Epithelial cell of proximal tubule (primary cell): ENCODE measurements around the gene OGG1. TPM values are rescaled to one million over a fixed set of nuclear protein-coding genes. Genes with fewer than 3 reads are reported as not detected.

Source experiments
- DNase-seq: peaks from one replicate; pipeline ENCODE4 v3.0.0-alpha.2; 2011; ENCODE audit warnings: low read depth
- H3K4me3 ChIP-seq: 2 replicates; pipeline ENCODE4 v1.5.1; 2011; ENCODE audit warnings: low read depth, mild to moderate bottlenecking, low read length
- total RNA-seq: library from RNA; depleted of rRNA; stranded (reverse); fragments of >200 nt; gene quantifications from 2 replicates; pipeline ENCODE4 v1.2.3, GENCODE V29; 2015
- TF ChIP-seq, protein P1 (sequence below): conservative IDR thresholded peaks from 2 replicates; pipeline ENCODE4 v1.5.1; 2012; ENCODE audit warnings: low read depth, mild to moderate bottlenecking, low read length

OGG1 gene
- total RNA-seq, 1 donor from 2014 or later: 22.0 TPM

DNA sequence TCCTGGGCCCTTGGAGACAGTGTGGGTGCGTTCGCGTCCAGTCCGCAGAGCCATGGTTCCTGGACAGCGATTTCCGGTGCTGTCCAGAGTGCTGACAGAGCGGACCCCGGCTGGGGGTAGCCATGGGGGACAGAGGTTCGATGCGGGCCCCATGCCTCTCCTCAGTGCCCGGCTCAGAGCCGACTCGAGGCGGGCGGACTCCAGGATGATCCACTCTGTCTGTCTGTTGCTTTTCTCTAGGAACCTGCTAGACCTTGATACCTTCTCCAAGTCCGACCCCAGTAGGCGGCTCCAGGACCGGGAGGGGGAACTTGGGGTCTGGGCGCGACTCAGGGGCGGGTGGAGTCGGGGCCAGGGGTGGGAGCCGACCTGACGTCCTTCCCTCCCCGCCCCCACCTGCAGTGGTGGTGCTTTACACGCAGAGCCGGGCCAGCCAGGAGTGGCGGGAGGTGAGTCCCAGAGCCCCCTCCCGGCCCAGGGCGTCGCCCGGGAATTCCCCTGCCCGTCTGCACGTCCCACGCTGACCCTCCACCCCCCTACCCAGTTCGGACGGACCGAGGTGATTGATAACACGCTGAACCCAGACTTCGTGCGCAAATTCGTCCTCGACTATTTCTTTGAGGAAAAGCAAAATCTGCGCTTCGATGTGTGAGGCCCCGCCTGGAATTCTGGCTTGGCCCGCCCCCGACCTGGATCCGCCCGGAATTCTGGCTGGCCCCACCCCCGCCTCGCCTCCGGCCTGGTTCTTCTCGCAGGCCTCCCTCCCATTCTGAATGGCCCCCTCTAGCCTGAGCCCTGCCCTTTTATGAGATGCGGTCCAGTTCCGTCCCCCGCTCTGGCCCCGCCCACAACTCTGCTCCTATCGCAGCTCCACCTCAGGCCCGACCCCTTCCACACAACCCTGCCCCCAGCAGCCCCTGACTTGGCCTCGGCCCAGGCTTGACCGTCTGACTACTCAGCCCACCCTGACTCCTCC lies 45.1 kb upstream of the OGG1 start:
- peak overlapping the region; percentile 36 for H3K4me3 ChIP-seq
- DNase-seq: no peak
- TF ChIP-seq, protein P1, sequence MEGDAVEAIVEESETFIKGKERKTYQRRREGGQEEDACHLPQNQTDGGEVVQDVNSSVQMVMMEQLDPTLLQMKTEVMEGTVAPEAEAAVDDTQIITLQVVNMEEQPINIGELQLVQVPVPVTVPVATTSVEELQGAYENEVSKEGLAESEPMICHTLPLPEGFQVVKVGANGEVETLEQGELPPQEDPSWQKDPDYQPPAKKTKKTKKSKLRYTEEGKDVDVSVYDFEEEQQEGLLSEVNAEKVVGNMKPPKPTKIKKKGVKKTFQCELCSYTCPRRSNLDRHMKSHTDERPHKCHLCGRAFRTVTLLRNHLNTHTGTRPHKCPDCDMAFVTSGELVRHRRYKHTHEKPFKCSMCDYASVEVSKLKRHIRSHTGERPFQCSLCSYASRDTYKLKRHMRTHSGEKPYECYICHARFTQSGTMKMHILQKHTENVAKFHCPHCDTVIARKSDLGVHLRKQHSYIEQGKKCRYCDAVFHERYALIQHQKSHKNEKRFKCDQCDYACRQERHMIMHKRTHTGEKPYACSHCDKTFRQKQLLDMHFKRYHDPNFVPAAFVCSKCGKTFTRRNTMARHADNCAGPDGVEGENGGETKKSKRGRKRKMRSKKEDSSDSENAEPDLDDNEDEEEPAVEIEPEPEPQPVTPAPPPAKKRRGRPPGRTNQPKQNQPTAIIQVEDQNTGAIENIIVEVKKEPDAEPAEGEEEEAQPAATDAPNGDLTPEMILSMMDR: no peak

DNA sequence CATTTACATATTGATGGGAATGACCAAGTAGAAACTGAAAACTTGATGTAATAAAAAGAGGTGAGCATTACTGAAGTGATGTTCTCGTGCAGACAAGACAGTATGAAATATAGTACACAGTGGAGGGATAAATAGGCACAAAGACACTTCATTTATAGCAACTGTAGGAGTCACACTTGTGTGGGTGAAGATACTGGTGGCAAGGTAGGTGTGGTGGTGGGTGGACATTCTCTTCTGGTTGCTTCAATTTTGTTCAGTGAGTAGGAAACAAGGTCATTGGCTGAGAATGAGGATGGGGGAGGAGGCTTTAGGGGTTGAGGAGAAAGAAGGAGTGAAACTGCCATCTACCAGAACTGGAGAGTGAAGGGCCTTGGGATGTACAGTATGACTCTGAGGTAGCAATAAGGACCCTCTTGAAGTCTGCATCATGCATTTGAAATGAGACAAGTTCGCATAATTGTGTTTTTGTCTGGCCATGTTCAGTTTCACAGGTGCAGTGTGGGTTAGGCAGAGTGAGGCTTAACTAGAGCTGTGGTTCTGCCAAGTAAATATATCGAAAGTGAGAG lies 39.5 kb upstream of the OGG1 start:
- TF ChIP-seq, protein P1: no peak
- DNase-seq: no peak
- H3K4me3 ChIP-seq: no peak overlapping the region

DNA sequence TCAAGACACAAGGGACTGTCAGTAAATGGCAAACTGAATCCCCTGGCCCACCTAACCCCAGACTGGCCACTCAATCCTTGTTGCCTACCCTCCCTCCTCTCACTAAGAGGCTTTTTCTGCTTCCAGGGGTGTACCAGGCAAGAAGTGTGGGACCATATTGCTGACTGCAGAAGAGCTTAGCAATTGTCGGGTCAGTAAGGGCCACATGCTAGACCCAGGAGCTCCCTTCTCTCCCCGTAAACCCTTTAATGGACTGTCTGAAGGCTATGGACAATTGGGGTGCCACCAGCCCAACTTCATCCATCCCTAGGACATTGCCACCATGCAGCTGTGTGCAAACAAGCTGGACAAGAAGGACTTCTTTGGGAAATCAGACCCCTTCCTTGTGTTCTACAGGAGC lies 37.3 kb upstream of the OGG1 start:
- DNase-seq: no peak
- TF ChIP-seq, protein P1: no peak
- H3K4me3 ChIP-seq: no peak overlapping the region

DNA sequence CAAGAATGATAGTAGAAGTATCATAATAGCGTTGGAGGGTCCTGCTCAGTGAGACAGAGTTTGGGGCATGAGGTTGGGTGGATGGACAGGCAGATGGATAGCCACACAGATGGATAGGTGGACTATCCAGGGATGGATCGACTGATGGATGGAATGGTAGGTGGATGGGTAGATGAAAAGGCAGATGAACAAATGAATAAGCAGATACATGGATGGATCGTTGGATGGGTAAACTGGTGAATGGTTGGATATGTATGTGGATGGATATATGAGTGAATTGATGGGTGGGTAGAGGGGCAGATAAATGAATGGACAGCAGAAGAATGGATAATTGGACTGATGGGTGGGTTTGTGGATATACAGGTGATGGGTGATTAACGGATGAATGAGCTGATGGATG lies 36.6 kb upstream of the OGG1 start:
- TF ChIP-seq, protein P1: no peak
- no peak for DNase-seq
- H3K4me3 ChIP-seq: no peak overlapping the region

DNA sequence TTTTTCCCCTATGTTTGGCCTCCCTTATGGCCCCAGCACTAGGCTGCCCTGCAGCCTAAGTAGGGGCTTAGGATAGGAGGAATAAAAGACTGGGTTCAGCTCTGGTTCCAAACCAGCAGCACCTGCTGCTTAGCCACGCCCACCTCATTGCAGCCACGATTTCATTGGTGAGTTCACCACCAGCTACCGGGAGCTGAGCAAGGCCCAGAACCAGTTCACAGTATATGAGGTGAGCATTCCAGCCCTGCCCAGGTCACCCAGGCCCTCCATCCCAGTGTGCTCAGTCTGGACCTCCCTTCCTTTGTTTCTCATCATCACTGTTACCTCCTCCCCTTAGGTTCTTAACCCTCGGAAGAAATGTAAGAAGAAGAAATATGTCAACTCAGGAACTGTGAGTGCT lies 34.6 kb upstream of the OGG1 start:
- H3K4me3 ChIP-seq: no peak overlapping the region
- no peak for DNase-seq
- TF ChIP-seq, protein P1: no peak

DNA sequence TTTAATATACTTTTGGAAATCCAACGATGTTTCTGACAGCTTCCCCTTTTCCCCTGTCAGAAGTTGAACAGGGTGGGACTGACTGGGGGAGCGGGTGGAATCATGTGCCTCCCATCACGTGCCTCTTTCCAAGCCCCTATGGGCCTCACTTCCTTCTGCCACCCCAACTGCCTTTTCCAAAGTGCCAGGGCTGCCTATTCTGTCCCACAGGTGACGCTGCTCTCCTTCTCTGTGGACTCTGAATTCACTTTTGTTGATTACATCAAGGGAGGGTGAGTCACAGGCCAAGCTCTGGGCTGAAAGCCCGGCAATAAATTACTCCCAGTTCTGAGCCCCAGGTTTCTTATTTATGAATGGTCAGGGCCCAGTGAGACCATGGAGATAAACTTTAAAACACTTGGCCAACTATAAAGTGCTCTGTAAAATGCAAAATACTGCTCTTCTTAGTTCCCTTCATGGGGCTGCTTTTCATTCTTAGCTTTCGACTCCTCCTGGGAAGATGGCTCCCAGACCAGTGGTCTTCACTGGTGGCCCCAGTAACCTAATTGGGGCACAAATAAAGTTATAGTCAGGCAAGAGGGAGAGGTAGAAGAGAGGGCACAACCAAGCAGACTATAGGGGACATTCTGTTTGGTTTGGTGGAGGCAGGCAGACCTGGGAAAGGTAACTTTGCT lies 33.9 kb upstream of the OGG1 start:
- TF ChIP-seq, protein P1: peak; percentile 92
- no peak overlapping the region for H3K4me3 ChIP-seq
- peak; percentile 59 for DNase-seq
